ENCODE results near the gene TMEM196.
A peak's percentile ranks its signal among the peaks of the same experiment; 100 is the strongest.

The TMEM196 gene

DNA sequence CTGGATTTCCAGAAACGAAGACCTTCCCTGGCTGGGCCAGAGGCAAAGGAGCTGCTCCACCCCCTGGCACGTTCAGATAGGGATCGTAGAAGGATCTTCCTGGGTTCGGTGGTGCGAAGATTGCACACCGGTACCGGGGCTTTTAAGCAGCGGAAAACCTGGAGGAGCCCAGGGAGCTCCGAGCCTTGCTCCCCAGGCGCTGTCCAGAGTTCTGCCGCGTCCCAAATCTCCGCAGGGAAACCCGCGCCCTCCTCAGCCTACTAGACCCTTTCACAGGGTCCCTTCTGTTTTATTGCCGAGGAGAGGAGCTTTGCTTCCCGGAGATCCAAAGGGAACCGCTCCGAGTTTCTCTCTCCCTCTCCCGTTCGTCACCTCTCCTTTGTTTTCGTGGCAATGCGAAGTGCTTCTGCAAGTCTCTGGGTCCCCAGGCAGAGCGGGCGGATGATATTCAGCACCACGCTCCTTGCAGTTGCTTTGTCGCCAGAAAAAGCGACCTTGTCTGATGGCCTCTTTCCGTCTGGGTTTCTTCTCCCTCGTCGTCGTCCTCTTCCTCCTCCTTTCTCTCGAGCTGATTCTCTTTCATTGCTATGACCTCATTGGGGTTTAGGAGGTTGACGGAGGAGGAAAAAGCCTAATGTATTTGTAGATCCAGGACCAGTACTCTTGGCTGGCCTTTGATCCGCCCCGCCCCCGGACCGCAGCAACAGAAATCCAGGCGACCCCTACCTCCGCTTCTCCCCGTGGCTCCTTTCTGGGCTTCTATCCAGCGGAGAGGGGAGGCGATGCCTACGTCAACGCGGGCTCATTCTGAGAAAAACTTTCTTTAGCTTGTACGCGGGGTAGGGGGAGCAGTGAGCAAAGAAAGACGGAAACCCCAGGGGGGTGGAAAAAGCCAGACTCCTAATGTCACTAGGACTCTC is at the start of gene TMEM196:
Gene TMEM196, minus strand, starts transcription at position 777 of the 920 bp plus-strand sequence. CDS start 921 bp downstream, outside the sequence.
- peak; percentile 68 for DNase-seq

DNA sequence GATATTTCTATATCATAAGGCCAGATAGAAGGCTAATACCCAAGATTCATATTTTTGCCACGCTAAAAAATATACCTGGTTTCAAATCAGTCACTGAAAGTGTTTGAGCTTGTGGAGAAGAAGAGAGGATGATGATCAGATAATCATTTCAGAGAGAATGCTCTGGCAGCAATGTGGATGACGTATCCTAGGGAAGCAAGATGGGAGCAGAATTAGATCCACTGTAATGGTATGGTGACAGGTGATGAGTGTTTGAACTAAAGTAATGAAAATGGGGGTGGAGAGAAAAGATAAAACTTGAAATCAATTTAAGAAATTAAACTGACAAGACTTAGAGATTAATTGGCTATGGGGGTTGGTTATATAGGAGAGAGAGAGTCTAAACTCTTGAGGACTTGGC is 42.7 kb upstream of the TMEM196 start:
- DNase-seq = no peak

DNA sequence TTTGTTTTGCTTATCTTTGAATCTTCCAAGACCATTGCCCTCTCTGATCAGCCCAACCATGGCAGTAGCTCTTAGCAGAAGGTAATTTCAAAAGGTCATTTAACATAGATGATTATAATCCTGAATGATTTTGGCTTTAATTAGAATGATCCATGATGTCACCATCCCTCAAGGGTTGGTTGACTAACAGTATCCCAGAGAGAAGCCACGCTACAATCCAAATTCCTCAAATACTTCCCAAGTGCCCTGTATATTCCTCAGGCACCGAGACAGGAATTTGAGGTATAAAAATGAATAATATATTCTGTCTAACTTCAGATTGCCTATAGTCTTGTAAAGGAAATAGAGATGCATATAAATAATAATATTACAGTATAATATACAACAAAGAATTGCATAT is 42.1 kb upstream of the TMEM196 start:
- no peak for DNase-seq

DNA sequence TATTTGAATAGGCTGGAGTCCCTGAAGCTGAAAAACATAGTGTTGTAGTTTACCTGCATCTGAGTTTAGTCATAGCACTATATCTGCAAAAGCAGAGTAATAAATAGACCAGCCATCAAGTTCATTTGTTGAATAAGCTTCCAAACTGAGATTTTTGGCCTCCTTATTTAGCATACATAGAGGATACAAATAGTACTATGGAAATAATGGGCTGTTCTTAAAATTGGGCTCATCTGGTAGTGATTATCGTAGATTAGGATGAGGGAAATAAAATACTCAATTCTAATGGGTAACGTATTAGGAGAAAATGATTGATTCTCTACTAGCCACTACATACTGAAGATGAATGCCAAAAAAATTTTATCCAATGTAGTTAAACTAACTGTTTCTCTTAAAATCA is 41.4 kb upstream of the TMEM196 start:
- no peak for DNase-seq

DNA sequence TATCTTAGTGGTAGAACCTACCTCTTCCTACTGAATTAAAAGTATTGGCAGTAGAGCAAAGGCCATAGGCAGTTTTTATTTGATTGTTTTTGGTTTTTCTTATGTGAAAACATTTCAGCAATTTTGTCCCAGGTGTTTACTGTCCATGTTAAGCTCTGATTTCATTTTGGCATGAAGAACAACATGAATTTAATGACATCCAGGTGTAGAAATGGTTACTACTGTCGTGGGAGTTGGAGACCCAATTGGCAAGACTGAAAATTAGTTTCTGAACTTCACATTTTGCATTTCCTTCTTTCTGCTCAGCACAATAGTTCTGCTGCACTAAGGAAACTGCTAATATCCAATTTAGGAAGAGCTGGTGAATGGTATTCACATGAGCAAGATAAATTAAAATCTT is 38.0 kb upstream of the TMEM196 start:
- no peak for DNase-seq

DNA sequence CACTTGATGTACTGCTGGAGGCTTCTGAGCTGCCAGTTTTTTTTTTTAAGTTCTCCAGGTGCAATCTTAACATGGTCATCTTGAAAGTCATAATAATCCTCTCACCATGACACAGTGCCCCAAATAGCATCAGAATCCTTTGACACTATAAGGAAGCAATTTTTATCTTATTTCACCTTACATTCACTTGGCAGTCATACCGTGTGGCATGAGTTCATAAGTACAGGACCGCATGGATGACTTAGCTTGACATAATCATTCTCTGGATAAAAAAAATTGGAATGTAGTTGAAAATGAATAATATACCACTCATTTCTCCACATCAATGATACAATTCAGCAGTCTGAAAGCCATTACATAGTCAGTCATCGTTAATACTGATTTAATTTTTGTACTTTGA is 25.6 kb upstream of the TMEM196 start:
- no peak for DNase-seq

DNA sequence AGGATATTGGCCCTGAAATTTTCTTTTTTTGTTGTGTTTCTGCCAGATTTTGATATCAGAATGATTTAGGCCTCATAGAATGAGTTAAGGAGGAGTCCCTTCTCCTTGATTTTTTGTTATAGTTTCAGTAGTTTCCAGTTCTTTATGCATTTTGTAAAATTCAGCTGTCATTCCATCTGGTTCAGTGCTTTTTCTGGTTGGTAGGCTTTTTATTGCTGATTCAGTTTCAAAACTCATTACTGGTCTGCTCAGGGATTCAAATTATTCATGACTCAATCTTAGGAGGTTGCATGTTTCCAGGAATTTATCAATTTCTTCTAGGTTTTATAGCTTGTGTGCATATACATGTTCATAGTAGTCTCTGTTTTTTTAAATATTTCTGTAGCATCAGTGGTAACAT is 10.1 kb upstream of the TMEM196 start:
- no peak for DNase-seq

DNA sequence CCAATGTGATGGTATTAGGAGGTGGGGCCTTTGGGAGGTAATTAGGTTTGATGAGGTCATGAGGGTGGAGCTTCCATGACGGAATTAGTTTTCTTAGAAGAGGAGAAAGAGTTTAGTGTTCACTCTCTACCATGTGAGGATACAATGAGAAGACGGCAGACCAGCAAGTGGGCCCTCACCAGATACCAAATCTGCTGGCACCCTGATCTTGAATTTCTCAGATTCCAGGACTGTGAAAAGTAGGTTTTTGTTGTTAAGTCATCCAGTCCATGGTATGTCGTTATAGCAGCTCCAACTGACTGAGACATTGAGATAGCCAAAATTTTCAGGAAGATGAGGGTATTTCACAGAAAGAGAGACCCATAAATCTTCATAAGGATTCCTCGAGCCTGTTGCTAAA is 3.6 kb upstream of the TMEM196 start:
- DNase-seq = no peak

DNA sequence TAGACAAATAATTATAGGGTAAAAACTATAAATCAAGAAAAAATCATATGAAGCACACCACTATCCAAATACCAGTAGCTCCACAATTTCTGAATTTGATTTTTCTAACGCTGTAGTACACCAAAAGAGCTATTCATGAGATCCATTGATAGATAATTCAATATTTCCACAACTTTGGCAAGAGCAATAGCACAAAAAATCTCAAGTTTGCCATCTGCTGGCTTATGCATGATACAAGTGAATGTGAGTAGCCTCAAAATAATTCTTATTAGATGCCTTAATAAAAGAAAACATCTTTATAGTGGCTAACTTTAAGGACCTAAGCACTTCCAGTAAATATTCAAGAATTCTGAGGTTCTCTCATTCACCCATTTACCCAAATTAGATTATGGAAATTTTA is 2.2 kb upstream of the TMEM196 start:
- no peak for DNase-seq

DNA sequence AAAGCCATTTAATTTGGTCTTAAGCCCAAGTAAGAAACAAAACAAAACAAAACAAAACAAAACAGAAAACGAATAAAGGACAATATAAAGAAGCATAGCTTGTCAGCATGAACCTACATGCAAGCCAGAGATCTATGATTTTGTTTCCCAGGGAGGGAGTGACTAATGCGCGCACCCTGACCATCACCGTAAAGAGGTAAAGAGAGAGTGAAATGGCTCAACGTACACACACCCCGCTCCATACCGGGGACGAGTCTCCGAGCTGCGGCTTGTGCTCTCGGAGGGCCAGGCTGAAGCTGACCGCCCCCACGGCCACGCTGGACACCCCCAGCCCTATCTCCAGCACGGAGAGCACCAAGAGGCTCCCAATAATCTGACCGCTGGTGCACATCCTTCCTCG is 1.1 kb downstream of the TMEM196 start:
- peak; percentile 68 for DNase-seq

DNA sequence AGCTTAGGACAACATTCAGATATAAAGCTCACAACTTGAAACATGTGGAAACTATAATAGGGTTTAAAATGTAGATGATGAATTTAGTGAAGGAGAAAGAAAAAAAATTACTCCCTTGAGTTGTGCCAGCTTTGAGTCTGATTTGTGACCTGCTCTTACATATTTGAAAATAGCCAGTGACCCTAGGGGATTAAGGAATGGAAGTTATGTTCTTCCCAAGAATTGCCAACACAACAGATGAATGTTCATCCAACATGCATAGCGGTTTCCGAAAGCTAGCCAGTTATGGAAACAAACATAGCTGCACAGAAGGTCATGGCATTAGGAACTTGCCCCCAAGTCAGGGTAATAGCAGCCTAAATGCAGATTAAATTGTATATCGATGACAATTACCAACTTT is 10.8 kb downstream of the TMEM196 start:
- DNase-seq = no peak

DNA sequence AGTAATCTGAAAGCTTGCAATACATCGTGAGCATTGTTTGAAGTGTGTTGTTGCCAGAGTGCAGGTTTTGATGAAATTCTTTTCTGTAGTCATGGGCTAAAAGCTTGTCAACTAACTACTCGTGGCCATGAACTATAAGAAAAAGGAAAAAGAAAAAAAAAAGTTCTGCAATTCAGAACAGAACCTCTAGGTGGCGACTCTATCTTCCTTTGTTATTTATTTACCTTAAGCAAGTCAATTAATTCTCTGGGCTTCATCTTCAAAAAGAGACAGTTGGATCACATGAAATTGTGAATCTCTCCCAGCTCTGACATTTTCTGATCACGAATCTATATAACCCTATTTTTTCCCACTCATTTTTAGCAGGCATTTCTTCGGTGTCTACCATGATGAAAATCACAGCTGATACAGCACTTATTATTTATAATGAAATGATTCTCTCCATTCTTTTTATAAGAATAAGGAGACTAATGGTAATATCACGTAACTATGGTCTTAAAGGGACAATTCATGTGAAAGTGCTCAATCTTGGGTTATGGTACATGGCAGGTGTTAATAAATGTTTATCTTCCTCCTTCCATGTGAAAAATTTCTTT is 18.8 kb downstream of the TMEM196 start:
- DNase-seq = peak; percentile 51

DNA sequence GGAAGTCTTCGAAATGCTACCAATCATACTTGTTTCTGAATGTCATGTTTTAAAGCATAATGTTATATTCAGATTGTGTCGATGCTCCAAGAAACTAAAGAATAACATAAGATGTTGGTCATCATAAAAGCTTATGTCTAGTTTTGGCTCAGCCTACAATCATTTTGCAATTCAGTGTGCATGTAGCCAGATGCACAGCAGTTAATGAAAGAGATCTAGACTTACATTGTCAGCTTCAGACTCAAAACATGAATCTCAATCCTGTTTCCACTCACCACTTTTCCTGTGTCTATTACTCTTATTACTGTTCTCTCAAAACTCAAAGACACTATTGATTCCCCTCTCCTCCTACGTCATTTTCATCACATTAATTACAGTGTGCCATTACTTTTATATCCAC is 21.4 kb downstream of the TMEM196 start:
- no peak for DNase-seq

DNA sequence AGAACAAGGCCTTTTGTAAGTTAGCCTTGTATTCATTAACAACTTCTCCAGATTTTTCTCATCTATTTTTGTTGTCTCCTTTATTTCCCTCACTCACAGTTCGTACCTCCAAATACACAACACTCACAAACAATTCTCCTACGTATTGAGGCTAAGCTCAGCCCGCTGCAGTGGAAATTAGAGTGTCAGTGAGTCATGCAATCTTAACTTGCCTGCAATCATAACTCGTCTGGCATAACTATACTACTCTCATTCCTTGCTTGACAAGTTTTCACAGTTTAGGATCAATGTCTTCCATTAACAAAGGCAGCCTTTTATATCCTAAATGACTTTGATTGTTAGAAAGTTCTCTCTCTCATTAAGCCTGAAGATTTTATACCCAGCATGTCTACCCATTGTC is 23.8 kb downstream of the TMEM196 start:
- DNase-seq = no peak

DNA sequence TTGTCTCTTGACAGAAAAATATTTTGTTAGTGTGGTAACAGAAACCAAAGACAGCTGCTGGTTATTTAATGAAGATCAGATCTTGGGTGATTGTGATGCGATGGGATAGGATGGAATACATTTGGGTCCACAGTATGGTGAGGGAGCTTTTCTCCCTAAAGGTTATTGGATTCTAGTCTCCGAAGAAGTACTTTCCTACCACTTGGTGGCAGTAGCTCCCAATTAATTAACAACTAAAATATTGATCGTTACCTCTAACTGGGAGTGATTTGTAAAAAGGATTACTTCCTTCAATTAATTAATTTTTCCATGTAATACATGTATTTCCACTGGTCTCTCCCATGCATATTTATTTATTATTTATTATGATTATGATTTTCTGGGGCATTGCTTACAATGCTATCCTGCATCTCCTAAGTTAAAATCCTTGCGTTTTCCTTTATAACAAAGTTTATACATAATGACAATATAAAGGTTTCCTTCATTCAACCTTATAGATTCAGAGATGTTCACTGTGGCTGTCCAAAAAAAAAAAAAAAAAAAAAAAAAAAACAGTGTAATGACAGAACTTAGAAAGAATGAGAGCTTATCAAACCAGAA is 25.6 kb downstream of the TMEM196 start:
- peak; percentile 72 for DNase-seq

DNA sequence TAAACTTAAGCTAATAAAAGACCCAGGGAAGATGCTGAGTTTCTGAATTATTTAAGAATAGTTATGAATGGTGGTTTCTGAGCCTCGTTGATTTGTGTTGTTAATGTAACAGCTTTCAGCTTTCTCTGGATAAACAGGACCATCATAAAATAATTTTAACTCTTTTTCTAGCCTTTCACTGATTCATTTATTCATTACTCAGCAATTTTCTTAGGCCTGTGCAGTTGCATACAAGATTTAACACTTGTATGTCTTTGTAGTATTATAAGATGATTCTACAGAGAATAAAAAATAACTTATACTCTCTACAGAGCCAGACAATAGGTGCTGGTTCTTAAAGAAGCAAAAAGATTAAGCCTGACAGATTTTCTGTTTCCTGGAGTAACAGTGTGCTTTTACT is 29.3 kb downstream of the TMEM196 start:
- DNase-seq = no peak

DNA sequence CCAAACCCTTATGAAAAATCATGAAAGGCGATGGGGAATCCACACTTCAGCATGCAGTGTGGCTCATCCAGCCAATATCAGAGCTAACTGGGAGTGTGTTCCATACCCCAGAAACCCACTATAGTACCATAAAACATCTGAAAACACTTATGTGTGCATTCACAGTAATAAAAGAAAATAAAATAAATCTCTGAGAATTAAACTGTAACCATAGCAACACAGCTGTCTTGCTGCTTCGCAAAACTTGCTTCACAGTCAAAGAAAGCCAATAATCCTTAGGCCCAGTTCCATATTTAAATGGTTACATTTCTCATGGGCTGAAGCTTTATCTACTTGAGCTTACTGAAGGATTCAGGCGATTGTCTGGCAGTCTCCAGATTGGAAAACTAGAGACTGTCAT is 44.7 kb downstream of the TMEM196 start:
- DNase-seq = no peak

DNA sequence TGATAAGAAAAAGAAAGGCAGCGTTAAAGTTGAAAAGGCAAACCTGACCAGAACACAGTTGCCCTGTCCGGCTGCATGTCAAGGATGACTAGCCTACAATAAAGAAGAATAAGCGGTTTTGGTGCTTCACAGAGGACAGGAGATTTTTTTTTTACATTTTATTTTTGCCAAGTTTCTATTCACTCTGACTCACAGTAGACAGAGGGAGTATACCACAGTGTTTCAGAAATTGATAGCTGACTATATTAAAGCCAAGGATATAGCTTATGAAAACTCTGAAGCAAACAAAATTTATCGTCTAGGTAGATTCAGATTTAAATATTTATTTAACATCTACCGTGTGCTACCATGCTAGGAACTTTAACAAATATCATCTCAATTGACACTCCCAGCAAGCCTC is 47.6 kb downstream of the TMEM196 start:
- DNase-seq = no peak

DNA sequence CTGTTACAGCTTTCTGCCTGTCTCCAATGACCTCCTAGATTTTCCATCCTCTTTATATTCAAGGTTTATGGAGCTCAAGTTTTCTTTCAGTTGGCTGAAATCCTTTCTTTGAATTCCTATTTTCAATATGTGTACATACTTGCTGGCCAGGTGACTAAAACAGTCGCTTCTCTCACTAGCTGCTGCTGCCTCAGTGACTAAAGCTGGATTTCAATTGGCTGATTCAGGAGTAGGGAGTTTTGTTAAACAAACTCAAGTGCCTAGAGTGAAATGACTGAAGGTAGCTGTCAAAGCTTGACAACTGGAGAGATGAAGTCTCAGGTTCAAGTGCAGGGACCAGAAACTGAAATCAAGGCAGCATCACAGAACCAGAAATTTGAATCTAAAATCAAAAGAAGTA is 57.9 kb downstream of the TMEM196 start:
- DNase-seq = no peak

DNA sequence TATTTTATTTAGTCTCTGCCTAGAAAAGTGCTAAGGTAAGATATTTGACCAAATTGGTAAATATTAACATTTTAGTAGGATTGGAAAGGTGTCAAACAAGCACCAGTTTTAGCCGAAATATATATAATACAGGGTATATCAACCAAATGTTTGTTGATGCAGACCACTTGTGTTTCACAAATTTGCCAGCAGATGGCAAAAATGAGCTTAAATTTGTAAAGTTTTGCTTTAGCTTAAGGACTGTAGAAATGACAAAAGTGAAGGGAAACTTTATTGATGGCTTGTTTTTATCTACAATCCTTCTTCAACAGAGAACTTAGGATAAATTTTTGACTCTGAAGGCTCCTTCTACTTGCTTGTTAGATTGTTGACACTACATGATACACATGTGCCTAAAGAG is 59.7 kb downstream of the TMEM196 start:
- peak; percentile 24 for DNase-seq

DNA sequence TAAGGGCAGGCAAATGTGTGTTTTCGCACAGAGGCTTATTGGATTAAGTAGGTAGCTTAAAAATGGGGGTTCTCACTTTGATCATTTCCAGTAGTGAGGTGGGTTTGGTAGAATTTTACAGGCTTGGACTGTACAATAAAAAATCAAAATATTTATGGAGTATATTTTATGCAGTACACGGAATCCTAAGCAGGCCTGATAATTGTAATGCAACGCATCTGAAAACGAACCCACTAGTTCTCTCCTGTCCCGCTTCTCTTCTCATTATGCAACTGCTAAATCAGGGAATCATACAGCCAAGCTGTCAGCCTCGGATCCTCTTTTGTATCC is 64.2 kb downstream of the TMEM196 start:
- DNase-seq = no peak

DNA sequence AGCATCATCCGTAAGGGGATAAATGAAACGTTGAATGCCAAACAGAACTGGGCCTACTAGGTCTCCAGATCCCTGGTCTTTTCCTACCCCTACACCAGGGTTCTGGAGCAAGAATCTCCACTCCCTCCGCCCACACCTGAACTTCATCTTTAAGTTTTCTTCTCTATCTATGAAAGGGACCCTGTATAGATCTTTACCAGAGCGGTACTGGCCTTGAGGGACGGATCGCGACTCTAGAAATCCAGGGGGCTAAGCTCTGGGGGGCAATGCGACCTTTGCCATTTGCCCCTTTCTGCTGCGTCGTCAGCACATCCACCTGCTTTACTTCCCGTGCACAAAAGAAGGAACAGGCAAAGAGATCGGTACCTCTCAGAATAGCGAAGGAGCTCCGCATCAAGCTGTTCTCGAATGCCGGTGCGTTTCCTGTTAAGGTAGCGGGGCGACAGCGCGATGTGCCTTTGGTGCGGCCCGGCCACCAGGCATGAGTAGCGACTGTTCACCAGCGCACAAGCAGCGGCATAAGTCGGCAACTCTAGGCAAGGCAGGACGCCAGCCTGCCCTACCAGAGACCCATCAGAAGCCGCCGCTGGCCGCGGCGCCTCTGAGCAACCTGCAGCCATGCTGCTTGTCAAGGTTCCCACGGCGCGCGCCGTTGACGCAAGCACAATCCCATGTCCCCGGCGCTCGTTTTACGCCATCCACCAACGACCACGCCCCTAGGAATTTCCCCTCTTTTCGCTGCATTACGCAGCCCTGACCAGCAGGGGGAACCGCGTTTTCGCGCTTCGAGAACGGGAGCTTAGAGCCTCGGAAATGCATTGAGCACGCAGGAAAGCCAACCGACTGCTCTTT is 64.8 kb downstream of the TMEM196 start, which contains the start of gene POLR1F:
Gene POLR1F, minus strand, starts transcription at position 641 of the 852 bp plus-strand sequence. Its CDS starts 21 bp downstream, at position 620.
- peak; percentile 98 for DNase-seq

DNA sequence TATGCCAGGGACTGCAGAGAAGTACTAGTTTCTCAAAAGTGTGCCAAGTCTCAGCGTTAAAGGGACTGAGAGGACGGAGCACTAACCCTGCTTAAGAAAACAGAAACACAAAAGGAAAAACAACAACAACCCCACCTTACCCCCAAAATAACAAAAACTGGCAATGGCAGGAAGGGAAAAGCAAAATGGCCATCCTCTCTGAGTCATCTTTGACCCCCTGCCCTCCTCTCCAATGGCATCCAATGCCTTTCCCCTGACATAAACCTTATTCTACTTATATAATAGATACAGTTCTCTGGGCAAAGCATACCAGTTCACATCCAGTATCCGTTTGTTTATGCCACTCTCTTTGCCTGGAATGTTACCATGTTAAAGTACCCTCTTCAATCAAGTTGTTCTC is 66.2 kb downstream of the TMEM196 start:
- DNase-seq = no peak
